Measurements from ENCODE around the gene STX10. TPM values are rescaled to one million over a fixed set of nuclear protein-coding genes. Genes with fewer than 3 reads are reported as not detected.
"Not testable (repeated sequence)": the region's sequence is repeated elsewhere in the genome, so short reads cannot be mapped to it uniquely, and the experiment has no call there.

Gene STX10
- polyA plus RNA-seq, 4 donors = 56.7 to 78.8 (median 67.2) TPM

DNA sequence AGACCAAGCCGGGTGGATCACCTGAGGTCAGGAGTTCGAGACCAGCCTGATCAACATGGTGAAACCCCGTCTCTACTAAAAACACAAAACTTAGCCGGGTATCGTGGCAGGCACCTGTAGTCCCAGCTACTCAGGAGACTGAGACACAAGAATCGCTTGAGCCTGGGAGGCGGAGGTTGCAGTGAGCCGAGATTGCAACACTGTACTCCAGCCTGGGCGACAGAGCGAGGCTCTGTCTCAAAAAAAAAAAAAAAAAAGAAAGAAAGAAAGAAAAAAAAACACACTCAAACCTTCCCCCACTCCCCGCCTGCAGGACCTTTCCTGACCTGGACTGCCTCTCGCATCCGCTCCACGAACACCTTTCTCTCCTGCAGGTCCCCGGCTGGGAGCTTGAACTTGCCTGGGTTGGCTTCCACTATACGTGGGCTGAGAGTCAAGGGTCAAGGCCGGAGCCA lies 975 bp downstream of the STX10 start:
- not testable (repeated sequence) for DNase-seq (ENCODE audit: low read depth in 4 of 4, low spot score in 2 of 4)

DNA sequence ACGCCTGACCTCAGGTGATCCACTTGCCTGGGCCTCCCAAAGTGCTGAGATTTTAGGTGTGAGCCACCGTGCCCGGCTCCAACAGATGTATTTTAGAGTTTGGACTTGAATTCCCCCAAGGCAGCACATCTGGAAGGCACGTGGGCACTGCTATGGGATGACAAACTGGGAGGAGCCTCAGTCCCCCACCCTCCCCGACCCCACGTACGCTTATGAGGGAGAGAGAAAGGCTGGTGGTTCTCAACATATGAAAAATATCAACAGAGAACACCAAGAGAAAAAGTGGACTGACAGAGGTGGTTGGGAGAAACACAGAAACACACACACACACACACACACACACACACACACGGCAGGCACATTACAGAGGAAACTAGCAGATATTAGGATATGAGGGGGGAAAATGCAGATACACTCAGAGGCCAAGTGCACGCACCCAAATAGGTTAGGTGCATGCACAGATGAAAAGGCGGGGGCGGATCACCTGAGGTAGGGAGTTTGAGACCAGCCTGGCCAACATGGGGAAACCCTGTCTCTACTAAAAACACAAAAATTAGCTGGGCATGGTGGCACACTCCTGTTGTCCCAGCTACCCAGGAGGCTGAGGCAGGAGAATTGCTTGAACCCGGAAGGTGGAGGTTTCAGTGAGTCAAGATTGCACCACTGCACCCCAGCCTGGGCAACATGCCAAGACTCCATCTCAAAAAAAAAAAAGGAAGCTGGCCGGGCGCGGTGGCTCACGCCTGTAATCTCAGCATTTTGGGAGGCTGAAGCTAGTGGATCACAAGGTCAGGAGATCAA lies 3.2 kb downstream of the STX10 start:
- DNase-seq (ENCODE audit: low read depth in 4 of 4, low spot score in 2 of 4) = no peak

DNA sequence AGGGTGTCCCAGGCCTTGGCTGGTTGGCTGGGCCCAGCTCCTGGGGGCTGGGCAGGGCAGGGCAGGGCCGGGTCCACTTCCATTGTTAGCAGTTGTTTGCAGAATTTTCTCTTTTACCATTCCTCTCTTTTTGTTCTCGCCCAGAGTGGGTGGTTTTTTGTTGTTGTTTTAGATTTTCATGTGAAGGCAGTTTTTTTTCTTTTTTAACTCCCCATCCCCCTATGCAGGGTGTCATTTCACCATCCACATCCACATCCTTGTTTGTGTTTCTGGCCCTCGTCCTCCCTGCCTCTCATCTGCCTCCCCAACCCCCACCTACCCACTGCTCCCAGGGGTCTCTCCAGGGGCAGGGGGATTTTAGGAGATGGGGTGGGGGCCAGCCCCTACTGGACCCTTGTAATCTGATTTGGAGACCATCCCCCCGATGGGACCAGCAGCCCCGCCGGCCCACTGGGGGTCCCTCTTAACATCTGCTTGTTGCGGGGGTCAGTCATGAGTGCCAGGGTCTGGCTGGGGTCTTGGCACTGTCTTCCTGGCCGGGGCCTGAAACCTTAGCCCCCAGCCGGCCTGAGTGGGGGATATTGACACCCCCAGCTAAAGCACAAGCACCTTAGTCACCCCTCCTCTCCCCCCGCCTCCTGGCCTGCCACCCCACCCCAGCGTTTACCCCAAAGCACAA lies 10.4 kb downstream of the STX10 start:
- no peak for DNase-seq (ENCODE audit: low read depth in 4 of 4, low spot score in 2 of 4)

DNA sequence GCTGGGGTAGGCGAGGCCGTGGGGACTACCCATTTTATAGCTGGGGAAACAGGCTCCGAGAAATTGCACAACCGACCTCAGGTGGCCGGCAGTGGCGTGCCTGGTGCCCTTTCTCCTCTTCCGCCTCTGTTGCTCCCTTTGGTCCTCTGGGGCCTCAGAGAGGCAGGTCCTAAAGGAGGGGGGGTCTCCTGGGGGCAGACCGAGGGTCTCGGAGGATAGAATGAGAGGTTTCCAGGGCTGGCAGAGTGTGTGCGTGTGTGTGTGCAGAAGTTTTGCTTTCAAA lies 11.3 kb downstream of the STX10 start:
- DNase-seq (ENCODE audit: low read depth in 4 of 4, low spot score in 2 of 4) = no peak

DNA sequence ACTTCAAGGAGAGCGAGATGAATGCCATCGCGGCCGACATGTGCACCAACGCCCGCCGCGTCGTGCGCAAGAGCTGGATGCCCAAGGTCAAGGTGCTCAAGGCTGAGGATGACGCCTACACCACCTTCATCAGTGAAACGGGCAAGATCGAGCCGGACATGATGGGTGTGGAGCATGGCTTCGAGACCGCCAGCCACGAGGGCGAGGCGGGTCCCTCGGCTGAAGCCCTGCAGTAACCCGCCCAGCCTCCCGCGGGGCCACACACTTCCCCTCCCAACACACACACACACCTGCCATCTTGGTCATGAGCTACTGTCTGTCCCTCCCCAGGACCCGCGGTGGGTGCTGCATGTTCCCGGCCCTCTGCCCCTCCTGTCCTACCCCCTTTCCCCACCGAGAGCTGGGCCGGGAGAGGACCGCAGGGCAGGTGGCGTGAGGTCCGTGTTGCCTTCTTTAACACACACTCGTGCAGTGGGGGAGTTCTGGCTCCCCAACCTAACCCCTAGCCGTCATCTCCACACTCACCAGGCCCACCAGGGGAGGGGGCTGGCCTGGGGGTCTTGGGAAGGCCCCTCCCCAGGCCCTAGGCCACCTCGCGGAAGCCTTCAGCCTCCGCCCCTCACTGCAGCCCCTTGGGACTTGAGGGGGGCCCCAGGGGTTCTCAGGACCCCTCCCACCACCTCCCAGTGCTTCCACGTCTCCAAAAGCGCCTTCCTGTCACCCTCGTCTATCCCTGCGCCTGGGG lies 11.8 kb downstream of the STX10 start:
- DNase-seq (ENCODE audit: low read depth in 4 of 4, low spot score in 2 of 4) = no peak

DNA sequence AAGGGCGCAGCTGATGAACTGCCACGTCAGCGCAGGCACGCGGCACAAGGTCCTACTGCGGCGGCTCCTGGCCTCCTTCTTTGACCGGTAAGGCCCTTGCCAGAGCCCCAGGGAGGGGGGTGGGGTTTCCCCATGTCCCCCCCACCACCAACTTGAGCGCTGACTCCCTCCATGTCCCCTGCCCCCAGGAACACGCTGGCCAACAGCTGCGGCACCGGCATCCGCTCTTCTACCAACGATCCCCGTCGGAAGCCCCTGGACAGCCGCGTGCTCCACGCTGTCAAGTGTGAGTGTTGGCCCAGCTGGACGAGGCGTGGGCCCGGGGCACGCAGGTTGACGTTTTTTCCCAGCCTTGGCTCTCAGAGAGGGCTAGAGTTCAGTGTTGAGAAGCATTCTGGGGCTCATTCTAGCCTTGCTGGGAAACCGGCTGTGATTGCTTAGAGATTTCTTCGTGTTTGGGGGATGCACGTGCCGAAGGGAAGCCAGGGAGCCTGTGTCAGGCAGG lies 12.8 kb downstream of the STX10 start:
- no peak for DNase-seq (ENCODE audit: low read depth in 4 of 4, low spot score in 2 of 4)

DNA sequence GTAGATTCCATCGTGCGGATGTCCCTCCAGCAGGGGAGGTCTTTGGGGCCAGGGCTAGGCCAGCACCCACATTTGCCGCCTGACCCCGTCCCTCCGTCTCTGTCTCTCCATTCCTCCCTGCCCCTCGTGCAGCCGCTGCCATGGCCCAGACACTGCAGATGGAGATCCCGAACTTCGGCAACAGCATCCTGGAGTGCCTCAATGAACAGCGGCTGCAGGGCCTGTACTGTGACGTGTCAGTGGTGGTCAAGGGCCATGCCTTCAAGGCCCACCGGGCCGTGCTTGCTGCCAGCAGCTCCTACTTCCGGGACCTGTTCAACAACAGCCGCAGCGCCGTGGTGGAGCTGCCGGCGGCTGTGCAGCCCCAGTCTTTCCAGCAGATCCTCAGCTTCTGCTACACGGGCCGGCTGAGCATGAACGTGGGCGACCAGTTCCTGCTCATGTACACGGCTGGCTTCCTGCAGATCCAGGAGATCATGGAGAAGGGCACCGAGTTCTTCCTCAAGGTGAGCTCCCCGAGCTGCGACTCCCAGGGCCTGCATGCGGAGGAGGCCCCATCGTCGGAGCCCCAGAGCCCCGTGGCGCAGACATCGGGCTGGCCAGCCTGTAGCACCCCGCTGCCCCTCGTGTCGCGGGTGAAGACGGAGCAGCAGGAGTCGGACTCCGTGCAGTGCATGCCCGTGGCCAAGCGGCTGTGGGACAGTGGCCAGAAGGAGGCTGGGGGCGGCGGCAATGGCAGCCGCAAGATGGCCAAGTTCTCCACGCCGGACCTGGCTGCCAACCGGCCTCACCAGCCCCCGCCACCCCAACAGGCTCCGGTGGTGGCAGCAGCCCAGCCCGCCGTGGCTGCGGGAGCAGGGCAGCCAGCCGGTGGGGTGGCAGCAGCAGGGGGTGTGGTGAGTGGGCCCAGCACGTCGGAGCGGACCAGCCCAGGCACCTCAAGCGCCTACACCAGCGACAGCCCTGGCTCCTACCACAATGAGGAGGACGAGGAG lies 14.8 kb downstream of the STX10 start:
- no peak for DNase-seq (ENCODE audit: low read depth in 4 of 4, low spot score in 2 of 4)

DNA sequence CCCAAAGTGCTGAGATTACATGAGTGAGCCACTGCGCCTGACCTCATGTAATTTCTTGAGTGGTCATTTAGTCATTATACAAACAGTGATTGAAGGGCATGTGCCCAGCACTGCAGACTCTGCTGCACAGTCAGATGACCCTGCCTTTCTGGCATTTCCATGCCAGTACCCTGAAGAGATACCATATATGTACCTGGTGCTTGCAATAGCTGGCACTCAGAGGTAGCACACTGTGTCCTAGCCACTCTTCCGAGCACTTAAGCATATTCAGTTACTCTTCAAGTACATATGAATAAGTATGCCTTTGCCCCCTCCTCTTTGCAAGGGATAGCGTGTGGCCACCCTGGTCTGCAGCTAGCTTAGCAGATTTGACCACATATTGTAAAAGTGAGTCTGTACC lies 15.5 kb downstream of the STX10 start:
- DNase-seq (ENCODE audit: low read depth in 4 of 4, low spot score in 2 of 4) = no peak

DNA sequence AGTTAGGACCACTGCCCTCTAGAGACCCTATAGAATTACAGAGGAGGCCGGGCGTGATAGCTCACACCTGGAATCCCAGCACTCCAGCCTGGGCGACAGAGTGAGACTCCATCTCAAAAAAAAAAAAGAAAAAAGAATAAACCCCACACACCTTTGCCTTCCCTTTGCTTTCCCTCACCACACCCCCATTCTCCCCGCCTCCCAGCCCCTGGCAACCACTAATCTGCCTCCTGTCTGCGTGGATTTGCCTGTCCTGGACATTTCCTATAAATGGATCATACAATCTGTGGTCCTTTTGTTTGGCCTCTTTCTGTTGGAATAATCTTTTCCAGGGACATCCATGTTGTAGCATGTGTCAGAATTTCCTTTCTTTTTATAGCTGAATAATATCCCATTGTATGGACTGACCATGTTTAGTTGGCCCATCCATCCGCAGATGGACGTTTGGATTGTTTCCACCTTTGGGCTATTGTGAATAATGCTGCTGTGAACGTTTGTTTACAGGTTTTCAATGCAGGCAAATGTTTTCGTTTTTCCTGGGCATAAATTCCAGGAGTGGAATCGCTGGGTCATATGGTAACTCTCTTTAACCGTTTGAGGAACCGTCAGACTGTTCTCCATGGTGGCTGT lies 16.8 kb downstream of the STX10 start:
- no peak for DNase-seq (ENCODE audit: low read depth in 4 of 4, low spot score in 2 of 4)

DNA sequence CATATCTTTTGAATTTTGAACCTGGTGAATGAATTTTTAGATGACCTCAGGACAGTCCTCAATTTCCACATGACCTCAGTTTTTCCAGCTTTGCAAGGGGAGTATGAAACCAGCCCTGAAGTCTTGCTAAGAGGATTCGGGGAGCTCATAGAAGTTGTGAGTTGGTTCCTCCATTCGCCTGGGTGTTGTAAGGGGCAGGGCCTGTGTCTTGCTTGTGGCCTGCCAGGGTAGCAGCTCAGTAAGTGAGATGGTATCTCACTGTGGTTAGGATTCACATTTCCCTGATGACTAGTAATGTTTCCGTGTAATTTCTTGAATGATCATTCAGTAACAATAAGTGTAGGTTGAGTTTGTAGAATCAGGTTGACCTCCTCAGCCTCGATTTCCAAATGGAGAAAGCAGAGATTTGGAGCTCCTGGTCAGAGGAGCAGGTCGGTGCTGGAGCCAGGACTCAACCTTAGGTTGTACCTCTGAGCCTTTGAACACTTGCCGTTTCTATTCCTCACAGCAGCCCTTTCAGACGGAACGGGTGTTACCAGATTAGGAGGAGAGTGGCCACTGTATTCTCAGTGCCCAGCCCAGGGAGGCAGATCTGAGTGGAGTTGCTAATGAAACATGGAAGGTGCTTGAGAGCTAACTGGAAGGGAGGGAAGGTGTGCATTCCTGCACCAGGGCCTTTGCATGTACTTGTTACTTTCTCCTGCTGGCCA lies 17.5 kb downstream of the STX10 start:
- no peak for DNase-seq (ENCODE audit: low read depth in 4 of 4, low spot score in 2 of 4)

DNA sequence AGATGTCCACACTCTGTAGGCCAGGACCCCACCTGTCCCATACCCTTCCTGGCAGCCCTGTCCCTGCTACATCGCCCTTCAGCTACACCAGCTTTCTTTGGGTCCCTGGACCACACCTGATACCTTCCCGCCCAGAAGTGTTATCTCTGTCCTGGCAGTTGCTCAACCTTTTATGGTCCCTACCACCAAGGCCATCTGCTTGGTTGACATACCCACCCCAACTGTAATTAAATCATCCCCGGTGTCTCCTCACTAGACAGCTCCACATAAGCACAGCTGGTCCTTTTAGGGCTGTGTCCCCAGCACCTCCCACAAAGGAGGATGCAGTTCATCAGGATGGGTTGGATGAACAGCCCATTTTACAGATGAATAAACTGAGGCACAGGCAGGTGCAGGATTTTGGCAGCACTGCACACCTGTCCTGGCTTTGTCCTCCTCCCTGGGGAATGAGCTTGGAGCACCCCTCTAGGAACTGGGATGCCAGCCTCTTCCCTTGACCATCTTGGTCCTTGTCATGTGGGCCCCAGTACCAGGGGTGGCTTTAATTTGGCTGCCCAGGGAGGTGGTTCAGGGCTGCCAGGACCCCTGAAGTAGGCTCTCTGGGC lies 19.2 kb downstream of the STX10 start:
- no peak for DNase-seq (ENCODE audit: low read depth in 4 of 4, low spot score in 2 of 4)

DNA sequence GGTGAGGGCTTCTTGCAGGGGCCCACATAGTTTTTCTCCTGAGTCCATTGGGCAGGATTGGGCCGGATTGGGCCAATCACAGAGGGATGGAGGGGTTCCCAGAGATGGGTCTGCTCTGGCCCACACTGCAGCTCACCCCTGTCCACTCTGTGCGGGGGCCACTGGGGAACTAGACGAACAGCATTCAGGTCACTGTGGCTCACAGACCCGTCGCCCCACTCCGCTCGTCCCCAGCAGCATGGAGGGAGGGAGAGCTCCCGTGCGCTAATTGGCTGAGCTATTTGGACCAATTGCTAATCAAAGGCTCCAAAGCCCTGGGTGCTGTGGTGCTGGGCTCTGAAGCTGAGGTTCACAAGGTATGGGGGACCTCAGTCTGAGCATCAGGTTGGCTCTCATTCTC lies 20.8 kb downstream of the STX10 start:
- DNase-seq (ENCODE audit: low read depth in 4 of 4, low spot score in 2 of 4) = no peak

DNA sequence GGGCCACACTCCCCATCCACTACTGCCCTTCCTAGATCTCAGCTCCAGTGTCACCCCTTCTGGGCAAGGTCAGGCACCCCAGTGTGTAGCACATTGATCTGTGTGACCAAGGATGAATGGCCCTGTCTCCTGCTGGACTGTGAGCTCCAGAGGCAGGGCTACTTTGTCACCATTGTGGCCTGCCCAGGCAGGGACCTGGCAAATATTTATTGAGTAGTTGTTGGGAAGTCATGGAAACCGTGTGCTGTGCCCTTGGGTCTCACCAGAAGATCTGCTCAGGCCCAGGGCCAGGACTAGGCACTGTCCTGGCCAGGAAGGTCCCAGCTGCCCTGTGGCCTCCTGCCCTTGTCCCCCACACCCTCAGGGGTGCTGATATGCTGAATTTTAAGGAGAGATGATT lies 21.6 kb downstream of the STX10 start:
- DNase-seq (ENCODE audit: low read depth in 4 of 4, low spot score in 2 of 4) = no peak

DNA sequence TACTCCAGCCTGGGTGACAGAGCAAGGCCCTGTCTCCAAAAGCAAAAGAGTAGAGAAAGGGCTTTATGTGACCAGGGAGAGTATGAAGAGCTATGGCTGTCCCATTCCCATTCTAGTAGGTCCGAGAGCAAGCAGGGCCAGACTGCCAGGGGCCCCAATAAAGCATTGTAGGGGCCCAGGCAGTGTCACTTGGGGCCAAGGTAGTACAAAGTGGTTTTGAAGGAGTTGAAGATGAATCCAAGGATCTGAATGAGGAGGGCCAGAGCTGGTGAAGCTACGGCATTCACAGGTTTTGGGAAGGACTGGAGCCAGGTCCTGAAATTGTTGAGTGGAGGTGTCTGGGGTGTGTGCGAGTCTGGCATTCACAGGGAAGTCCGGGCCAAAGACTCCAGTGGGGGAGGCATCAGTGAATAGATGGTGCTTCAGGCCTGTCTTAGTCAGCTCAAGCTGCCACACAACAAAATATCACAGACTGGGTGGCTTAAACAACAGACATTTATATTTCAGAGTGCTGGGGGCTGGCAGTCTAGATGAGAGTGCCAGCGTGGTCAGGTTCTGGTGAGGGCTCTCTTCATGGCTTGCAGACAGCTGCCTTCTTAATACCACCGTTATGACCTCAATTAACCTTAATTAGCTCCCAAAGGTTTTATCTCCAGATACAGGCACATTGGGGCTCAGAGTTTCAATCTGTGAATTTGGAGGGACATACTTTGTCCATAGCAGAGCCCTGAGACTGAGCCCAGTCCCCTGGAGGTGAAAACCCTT lies 22.2 kb downstream of the STX10 start:
- DNase-seq (ENCODE audit: low read depth in 4 of 4, low spot score in 2 of 4) = no peak

DNA sequence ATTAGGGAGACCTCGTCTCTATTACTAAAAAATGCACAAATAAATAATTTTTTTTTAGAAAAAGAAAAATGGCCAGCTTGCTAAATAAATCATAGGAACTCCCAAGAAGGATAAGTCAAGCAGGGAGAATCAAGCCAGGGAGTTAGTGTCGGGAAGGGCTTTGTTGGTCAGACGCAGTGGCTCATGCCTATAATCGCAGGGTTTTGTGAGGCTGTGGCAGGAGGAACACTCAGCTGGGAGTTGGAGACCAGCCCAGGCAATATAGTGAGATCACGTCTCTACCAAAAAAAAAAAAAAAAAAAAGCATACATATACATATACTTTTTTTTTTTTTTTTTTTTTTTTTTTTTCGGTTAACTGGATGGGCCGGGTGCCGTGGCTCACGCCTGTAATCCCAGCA lies 23.1 kb downstream of the STX10 start:
- no peak for DNase-seq (ENCODE audit: low read depth in 4 of 4, low spot score in 2 of 4)

DNA sequence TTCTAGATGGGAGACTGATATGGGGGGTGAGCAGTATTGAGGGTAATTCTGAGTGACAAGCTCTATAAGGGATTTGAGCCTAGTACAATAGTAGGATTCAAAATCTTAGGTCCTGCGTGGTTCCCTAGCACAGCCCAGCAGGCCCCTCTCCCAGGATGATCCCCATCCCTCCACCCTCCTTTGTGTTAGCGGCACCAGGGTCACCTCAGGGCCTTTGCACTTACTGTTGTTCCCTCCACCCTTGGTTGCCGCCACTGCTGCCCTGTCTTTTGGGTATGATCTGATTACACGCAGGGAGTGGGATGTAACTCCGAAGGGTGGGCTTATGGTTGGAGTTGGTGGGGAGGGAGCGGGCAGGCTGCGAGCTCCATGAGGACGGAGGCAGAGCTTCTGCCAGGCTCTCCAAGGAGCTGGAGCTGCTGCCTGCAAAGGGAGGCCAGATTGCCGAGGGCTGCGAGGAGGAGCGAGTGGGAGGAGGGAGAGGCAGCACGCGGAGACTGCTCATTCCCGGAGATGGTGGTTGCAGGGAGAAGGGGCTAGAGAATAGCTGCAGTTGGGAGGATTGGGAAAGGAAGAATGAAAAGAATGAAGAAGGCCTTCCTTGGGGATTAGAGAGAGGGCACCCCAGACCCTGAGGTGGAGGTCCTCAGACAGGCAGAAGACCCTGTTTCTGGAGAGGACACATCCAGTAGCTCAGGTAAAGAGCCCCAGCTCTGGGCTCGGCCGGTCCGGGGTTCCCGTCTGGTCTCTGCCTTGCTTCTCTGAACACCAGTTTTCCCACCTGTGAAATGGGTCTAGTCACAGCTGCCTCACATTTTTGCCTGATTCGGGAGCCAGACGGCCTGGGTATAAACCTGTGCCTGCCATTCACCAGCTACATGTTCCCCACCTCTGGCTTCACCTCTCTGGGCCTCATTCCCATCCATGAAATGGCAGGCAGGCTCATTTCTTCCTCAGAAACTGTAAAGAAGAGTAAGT lies 26.9 kb downstream of the STX10 start:
- no peak for DNase-seq (ENCODE audit: low read depth in 4 of 4, low spot score in 2 of 4)

Measured in left renal cortex interstitium (tissue), 4 donors.